Stimulated activated CD8-positive, alpha-beta memory T cell treated with anti-CD3 and anti-CD28 coated beads, Interleukin-7, amount 100 ng/mL, for 48 hours (primary cell): ENCODE results near the gene RNF148.

ENCODE experiments used
- DNase-seq, 2 donors: peaks; one replicate each; pipeline ENCODE4 v3.0.0-alpha.2; 2020; ENCODE audit warnings: low read depth in 1 of 2; ENCODE audit errors: extremely low read depth in 1 of 2

Gene RNF148

GRCh38 chr7:122702872-122703510 is at the start of gene RNF148:
Gene RNF148 (minus strand): TSS chr7:122702922. CDS start chr7:122702750, 172 bp downstream.
- DNase-seq = no peak

GRCh38 chr7:122750389-122750788 is 47.7 kb upstream of the RNF148 start:
- DNase-seq = no peak

- no peak for DNase-seq
Observed at GRCh38 chr7:122748195-122748594, 45.5 kb upstream of the RNF148 start.

GRCh38 chr7:122746948-122747347 is 44.2 kb upstream of the RNF148 start:
- DNase-seq = no peak

- DNase-seq = no peak
Observed at GRCh38 chr7:122743211-122743610, 40.5 kb upstream of the RNF148 start.

GRCh38 chr7:122738947-122739346 is 36.2 kb upstream of the RNF148 start:
- no peak for DNase-seq

- no peak for DNase-seq
Observed at GRCh38 chr7:122736183-122736582, 33.5 kb upstream of the RNF148 start.

- no peak for DNase-seq
Observed at GRCh38 chr7:122727759-122728158, 25.0 kb upstream of the RNF148 start.

- DNase-seq = no peak
Observed at GRCh38 chr7:122727354-122727753, 24.6 kb upstream of the RNF148 start.

- no peak for DNase-seq
Observed at GRCh38 chr7:122726881-122727280, 24.2 kb upstream of the RNF148 start.

- no peak for DNase-seq
Observed at GRCh38 chr7:122724366-122724765, 21.6 kb upstream of the RNF148 start.

- no peak for DNase-seq
Observed at GRCh38 chr7:122719010-122719578, 16.4 kb upstream of the RNF148 start.

- no peak for DNase-seq
Observed at GRCh38 chr7:122717356-122718089, 14.8 kb upstream of the RNF148 start.

GRCh38 chr7:122715183-122715582 is 12.5 kb upstream of the RNF148 start:
- DNase-seq = no peak

GRCh38 chr7:122710916-122711315 is 8.2 kb upstream of the RNF148 start:
- no peak for DNase-seq

GRCh38 chr7:122709930-122710646 is 7.4 kb upstream of the RNF148 start:
- no peak for DNase-seq

GRCh38 chr7:122706836-122707235 is 4.1 kb upstream of the RNF148 start:
- DNase-seq = no peak

GRCh38 chr7:122699017-122699416 is 3.7 kb downstream of the RNF148 start, which contains the start of gene RNF133:
Gene RNF133 (minus strand): TSS chr7:122699117. CDS start chr7:122698918, 199 bp downstream.
- DNase-seq = no peak

GRCh38 chr7:122695816-122696215 is 6.9 kb downstream of the RNF148 start:
- no peak for DNase-seq

- no peak for DNase-seq
Observed at GRCh38 chr7:122694697-122695096, 8.0 kb downstream of the RNF148 start.

- no peak for DNase-seq
Observed at GRCh38 chr7:122692769-122693309, 9.9 kb downstream of the RNF148 start.
